Skin of body (tissue), 2 donors: Measurements from ENCODE around the gene SLIT1. TPM values are rescaled to one million over a fixed set of nuclear protein-coding genes. Genes with fewer than 3 reads are reported as not detected.

Experiments used
- DNase-seq: peaks from one replicate; lab custom pipeline; 2025; lab: John Stamatoyannopoulos, UW
- total RNA-seq: library from RNA; depleted of rRNA; stranded (reverse); fragments of >200 nt; gene quantifications from one replicate; pipeline ENCODE4 v1.2.3, GENCODE V29; 2014

SLIT1 gene
- total RNA-seq, 1 donor from 2014 or later: 0.59 TPM

GRCh38 chr10:97004591-97004990 lies 181.2 kb downstream of the SLIT1 start:
- DNase-seq: no peak

- DNase-seq: no peak
These were observed 182.0 kb downstream of the SLIT1 start for GRCh38 chr10:97003804-97004201.

DNA sequence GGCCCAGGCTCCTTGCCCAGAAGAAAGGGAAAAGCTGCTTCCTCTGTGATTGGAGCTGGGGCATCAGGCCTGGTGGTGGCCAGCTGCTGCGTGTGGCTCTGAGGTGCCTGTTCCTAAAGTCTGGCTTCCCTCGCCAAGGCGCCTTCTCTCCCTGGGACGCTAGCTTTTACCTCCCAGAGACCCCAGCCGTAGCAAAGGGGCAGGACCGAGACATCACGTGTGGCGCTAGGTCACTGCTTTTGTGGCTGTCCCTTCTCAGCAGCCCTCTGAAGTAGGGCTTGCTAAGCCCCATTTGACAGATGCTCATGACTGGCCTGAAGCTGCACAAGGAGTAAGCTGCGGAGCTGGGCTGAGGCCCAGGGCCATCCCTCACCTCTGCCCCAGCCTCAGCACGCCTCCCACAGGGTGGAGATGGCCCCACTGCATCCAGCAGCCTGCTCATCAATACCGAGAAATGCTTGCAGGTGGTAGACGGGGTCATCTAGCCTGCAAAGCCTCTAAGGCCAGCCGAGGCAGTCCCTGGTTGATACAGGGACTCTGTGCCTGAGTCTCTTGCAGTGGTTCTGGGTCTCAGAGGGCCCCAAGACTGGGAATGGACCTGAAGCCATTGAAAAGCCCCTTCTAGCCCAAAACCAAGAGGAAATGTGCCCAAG lies 182.5 kb downstream of the SLIT1 start:
- no peak for DNase-seq

DNA sequence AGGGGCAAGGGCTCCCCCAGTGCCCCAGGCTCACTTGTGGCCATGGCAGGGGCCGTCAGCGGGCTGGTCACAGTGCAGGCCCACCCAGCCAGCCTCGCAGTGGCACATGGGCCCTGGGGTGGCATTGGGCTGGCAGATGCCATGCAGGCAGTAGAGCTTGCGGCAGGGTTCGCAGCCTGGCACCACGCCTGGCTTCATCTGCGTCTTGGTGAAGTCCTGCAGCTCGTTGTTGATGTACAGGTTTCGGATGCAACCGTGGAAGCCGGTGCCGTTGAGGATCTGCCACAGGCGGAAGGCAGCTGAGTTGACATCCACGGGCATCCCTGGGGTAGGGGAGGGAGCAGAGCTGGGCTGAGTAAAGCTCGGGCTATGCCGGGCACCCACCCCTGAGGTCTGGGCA lies 183.1 kb downstream of the SLIT1 start:
- no peak for DNase-seq

- no peak for DNase-seq
These were observed 184.4 kb downstream of the SLIT1 start for GRCh38 chr10:97001183-97001991.

DNA sequence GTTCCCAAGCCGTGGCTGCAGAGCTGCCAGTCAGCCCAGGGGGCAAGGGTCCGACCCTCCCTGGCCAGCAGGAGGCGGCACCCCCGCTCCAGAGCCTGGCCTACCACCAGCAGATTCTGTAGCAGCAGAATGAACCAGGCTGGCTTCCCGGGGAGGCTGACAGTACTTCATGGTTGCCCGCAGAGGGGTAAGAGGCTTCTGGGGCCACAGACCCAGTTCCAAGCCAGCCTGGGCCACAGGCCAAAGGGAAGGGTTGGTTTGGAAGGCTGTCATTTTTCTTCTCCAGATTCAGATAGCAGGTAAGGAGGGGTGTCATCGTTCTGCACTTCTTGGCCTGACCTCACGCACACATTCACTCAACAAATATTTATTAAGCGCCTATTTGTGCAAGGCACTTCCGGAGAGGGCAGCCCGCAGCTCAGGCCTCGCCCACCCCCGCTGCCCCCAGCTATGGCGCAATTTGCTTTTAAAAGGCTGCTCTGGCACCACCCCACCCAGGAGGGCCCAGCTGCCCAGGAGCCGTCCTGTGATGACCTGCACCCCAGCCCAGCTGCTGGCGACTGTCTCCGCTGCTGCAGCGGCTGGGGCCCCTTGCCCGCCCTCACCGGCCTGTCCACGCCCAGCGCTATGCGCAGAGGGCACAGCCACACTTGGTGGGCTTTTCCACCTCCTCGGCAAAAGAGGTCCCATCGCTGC lies 185.1 kb downstream of the SLIT1 start:
- no peak for DNase-seq

- DNase-seq: no peak
These were observed 185.8 kb downstream of the SLIT1 start for GRCh38 chr10:96999987-97000386.

GRCh38 chr10:96999337-96999736 lies 186.4 kb downstream of the SLIT1 start:
- DNase-seq: no peak

DNA sequence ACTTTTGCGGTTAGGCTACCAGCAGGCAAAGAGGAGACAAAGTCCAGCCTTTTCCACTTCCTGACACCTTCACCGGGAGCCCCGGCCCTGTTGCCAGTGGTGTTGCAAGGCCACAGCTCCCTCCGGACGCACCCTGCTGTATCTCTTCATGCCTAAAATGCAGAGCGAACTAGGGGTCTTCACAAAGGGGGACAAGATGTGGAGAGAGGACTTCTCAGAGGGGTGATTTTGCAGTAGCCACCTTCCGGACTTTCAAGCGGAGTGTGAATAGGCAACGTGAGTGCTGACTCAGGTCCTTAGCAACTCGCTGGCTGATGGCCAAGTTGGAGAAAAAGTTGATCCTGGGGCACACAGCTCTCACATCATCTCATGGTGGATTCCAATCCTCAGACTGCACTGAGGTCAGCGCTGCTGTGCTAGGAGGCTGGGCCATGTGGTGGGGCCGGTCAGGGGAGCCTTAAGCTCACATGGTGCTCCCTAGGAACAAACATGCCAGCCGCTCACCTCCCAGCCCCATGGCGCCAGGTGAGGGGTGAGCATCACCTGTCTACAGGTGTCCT lies 187.3 kb downstream of the SLIT1 start:
- no peak for DNase-seq

GRCh38 chr10:96996275-96996965 lies 189.3 kb downstream of the SLIT1 start:
- DNase-seq: no peak

DNA sequence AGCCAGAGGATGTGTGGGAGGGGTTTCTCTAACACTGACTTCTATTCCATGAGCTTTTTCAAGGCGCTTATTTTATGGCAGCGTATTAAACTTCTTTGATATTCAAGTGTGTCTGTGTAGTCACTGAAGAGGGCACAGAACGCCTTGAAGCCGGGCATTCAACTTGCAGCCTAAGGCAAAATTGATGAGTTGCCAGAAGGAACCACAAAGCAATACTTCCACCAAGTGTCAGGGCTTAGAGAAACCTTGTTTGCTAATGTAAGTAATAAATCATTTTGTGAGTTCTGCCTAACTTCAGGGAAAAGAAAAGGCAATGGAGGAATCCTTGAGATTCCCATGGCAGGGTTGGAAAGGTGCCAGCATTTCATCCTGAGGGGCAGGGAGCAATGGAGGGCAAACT lies 189.9 kb downstream of the SLIT1 start:
- DNase-seq: no peak

GRCh38 chr10:96992721-96993120 lies 193.0 kb downstream of the SLIT1 start:
- DNase-seq: no peak

GRCh38 chr10:96991313-96991841 lies 194.4 kb downstream of the SLIT1 start:
- no peak for DNase-seq

GRCh38 chr10:96988426-96988825 lies 197.3 kb downstream of the SLIT1 start:
- no peak for DNase-seq

DNA sequence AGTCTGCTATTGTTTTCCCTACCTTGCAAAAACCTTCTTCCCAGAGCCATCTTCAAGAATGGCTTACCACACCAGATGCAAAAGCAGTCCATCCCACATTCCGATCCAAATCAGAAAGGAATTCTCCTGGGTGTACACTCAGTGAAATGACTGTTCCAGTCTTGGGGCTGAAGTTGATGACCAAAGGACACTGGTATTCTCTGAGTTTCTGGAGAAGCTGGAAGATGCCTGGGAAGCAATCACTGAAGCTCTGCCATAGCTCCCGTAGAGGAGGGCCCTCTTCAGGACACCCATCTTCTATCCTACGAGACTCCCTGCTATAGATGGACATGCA lies 197.9 kb downstream of the SLIT1 start:
- no peak for DNase-seq

DNA sequence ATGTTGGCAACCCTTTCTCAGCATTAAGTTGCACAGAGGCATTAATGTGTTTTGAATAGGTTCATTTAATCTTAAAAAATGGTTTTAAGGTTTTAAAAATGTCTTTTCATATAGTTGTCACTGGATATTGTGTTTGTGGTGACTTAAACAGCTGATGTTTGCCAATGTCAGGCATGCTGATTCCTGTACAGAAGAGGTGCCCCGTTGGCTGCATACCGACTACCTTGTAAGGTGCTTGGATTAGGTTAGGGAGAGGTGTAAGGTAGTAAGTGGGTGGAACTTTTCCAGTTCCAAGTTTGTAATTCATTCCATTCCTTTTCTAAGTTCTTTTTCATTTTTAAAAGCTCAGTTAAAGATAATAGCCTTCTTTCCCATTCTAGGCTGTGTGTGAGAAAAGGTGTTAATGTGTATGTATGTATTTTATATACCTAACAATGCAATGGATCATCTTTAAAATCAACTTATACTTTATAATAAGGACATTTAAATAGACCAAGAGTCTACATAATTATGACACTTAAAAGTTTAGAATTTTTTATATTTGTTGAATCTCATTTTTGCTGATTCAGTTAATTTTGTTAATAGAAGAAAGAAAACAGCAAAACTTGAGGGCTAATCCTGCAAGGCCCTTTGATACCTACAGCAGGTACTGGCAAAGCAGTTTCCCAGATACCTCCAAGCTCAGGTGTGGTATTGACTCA lies 198.5 kb downstream of the SLIT1 start:
- DNase-seq: no peak

DNA sequence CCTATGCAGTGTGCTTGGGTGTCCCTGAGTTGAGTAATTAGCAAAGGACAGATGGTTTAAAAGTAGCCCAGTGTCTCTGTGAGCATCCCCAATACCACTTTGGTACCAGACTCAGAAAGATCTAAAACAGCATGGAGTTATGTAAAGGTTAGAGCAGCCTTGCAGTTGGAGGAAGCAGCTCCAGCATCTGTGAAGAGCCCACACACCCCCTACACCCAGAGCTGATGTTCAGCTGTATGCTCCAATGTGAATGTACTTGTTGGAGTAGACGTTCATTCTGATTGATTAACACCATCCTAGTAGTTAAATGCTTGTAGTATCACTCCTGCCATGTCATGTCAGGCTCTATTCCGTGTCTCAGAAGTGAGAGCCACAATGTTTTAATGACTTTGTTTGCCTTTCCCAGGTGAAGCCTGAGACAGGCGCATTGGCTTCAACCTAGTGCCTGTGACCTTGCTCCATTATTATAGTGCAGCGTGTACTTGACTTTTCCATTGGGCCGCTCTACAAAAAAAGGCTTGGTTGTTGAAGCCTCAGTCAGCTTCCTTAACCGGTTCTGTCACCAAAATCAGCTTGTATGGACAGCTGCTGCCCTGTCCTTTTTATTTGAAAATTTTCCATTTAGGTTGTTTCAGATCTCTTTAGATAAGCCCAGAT lies 199.4 kb downstream of the SLIT1 start:
- DNase-seq: no peak

DNA sequence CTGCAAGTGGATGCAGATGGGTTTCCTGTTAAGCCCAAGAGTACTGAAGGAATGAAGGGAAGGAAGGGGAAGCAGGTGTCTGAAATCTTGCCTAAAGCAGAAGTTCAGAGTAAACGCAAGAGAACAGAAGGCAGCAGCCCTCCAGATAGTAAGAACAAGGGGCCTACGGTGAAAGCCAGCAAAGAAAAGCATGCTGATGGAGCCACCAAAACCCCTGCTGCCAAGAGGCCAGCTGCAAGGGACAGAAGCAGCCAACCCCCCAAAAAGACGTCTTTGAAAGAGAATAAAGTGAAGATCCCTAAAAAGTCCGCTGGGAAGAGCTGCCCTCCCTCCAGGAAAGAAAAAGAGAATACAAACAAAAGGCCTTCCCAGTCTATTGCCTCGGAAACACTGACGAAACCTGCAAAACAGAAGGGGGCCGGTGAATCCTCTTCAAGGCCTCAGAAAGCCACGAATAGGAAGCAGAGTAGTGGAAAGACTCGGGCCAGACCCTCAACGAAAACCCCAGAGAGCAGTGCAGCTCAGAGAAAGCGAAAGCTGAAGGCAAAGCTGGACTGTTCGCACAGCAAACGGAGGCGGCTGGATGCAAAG lies 201.1 kb downstream of the SLIT1 start:
- DNase-seq: peak; percentile 23

DNA sequence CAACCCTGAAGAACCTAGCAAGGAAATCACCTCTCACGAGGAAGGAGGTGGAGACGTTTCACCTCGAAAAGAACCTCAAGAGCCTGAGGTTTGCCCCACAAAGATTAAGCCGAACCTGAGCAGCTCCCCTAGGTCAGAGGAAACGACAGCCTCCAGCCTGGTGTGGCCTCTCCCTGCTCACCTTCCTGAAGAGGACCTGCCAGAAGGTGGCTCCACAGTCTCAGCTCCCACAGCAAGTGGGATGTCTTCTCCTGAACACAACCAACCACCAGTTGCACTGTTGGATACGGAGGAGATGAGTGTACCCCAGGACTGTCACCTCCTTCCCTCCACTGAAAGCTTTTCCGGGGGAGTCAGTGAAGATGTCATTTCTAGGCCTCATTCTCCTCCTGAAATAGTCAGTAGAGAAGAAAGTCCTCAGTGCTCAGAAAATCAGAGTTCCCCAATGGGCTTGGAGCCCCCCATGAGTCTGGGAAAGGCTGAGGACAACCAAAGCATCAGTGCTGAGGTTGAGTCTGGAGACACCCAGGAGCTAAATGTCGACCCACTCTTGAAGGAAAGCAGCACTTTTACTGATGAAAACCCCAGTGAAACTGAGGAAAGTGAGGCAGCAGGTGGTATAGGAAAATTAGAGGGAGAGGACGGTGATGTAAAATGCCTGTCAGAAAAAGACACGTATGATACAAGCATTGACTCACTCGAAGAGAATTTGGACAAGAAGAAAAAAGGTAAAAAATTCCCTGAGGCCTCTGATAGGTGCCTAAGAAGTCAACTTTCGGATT lies 203.4 kb downstream of the SLIT1 start:
- no peak for DNase-seq
